GM19328 (cell line): ENCODE measurements around the gene NTN4.
"Not testable (repeated sequence)": the region's sequence is repeated elsewhere in the genome, so short reads cannot be mapped to it uniquely, and the experiment has no call there.

ENCODE experiments used
- ATAC-seq: cut with Tn5 transposase; IDR thresholded peaks from one replicate; pipeline ENCODE4 v1.9.1; 2021; ENCODE audit warnings: mild to moderate bottlenecking, moderate library complexity; ENCODE audit not compliant: unreplicated experiment

The NTN4 gene

GRCh38 chr12:95790033-95790916 lies at the start of gene NTN4:
TSS of gene NTN4 (minus strand) at chr12:95790764. CDS start at chr12:95790309, 455 bp downstream.
- ATAC-seq: no peak

DNA sequence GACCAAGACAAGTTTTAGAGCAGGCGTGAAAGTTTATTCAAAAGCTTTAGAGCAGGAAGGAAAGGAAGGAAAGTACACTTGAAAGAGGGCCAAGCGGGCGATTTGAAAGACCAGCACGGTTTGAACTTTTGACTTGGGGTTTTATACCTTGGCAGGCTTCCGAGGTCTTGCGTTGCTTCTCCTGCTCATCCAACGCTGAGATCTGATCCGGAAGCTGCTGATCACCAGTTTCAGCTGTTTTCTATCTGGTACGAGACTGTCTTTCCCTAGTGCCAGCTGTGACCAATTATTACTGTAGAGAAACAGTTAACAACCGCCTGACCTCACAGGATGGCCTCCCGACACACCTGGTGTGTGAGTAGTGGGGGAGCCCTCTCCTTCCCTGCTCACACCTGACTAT lies 47.6 kb upstream of the NTN4 start:
- no peak for ATAC-seq

DNA sequence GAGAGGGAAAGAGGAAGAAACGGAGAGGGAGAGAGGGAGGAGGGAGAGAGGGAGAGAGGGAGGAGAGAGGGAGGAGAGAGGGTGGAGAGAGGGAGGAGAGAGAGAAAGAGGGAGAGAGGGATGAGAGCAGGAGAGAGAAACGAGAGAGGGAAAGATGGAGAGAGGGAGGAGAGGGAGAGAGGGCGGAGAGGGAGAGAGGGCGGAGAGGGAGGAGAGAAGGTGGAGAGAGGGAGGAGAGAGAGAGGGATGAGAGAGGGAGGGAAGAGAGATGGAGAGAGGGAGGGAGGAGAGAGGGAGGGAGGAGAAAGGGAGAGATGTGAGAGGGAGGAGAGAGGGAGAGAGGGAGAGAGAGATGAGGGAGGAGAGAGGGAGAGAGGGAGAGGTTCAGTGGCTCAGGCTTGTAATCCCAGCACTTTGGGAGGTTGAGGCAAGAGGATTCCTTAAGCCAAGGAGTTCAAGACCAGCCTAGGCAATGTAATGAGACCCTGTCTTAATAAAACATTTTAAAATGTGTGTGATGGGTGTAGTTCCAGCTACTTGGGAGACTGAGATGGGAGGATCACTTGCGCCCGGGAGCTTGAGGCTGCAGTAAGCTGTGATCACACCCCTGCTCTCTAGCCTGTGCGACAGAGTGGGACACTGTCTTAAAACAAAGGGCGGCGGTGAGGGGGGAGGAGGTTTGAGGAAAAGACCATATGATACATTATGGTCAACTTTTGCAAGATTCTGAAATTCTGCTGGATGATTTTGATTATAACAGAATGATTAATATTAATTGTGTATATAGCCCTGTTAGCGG lies 46.9 kb upstream of the NTN4 start:
- ATAC-seq: no peak

GRCh38 chr12:95836630-95837239 lies 46.2 kb upstream of the NTN4 start:
- ATAC-seq: no peak

DNA sequence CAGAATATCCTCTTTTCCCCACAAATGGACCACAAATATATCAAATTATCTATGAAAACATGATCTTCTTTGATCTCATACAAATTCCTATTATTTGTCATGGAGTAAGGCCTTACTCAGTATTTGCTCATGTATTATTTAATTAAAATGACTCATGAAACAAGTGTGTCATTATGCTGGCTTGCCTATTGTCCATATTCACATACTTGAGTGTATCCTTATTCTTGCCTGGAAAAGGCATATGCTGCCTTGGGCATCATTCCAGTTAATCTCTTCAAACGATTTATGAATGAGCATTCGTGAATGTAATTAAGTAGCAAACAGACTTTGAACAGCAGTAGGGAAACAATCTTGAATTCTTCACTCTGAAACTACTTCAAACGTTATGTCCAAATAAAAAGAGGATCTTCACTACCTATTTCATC lies 45.6 kb upstream of the NTN4 start:
- ATAC-seq: no peak

GRCh38 chr12:95834572-95834971 lies 44.0 kb upstream of the NTN4 start:
- no peak for ATAC-seq

DNA sequence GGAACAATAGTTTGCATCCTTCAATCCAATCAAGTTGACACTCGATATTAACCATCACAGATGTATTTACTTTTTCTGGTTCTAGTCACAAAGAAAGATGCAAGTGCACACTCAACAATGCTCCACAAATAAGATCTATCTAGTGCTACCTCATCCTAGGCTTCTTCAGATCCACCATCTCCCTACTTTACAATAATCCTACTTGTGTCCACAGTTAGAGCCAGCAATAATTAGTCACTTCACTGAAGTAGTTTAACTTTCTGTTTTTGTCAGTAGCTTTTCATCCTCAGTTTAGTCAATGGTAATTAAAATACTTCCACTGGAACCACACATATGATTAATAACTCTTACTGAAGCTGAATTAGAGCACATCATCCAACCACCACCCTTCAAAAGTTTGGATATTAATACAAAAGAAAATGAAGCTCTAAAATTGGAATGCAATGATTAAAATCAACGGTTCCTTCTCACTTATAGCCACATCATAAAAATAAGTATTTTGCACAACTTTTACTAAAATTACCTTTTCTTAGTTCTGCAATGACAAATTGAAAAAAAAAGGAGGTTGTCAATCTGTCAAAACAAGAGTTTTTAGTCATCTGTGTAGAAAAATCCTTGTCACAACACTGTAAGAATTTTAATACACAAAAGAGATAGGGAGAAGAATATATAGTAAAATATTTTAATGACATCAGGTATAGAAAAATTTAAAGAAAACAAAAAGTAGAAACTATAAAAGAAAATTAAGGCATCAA lies 39.9 kb upstream of the NTN4 start:
- no peak for ATAC-seq

- no peak for ATAC-seq
Measured at GRCh38 chr12:95829395-95829794, 38.8 kb upstream of the NTN4 start.

- ATAC-seq: no peak
Measured at GRCh38 chr12:95820096-95820703, 29.6 kb upstream of the NTN4 start.

DNA sequence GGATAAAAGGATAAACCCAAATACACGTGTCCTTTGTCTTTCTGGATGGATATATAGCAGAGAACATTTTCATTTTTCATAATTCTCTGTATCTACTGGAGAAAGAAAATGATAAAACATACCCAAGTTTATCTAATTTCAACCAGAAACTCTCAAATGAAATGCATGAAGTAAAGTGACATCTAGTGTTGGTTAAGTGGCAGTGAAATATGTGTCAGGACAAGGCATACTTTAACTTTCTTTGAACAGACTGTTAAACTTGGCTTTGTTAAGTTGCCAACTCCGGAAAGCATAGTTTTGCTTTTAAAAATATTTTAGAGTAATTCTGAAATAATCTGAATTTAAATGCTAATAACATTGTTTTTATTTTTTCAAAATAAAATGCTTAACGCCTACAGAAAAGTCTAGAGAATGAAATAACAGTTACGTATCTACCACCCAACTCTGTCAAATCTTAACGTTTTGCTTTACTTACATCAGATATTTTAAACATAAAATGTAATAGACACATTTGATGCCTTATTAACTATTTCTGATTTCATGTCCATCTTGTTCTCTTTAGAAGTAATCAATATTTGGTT lies 25.2 kb upstream of the NTN4 start:
- no peak for ATAC-seq

- not testable (repeated sequence) for ATAC-seq
Measured at GRCh38 chr12:95812155-95812554, 21.6 kb upstream of the NTN4 start.

GRCh38 chr12:95810411-95810810 lies 19.8 kb upstream of the NTN4 start:
- no peak for ATAC-seq

DNA sequence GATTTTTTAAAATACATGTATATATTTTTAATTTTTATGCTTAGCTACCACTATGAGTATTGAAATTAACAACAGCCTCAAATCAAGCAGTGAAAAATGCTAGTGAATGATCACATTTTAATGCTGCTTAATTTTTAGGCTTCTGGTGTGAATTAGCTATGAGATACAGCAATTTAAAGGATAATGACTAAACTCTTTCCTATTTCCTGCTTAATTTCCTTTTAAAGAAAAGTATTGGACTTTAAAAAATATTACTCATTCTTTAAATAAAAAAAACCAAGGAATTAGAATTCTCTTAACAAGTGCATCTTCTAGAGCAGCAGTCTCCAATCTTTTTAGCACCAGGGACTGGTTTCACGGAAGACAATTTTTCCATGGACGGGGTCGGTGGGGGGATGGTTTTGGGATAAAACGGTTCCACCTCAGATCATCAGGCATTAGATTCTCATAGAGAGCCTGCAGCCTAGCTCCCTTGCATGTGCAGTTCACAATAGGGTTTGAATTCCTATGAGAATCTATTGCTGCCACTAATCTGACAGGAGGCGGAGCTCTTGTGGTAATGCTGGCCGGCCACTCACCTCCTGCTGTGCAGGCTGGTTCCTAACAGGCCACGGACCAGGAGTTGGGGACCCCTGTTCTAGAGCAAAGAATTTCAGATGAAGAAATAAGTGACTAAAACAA lies 18.6 kb upstream of the NTN4 start:
- no peak for ATAC-seq

- no peak for ATAC-seq
Measured at GRCh38 chr12:95808146-95808545, 17.6 kb upstream of the NTN4 start.

DNA sequence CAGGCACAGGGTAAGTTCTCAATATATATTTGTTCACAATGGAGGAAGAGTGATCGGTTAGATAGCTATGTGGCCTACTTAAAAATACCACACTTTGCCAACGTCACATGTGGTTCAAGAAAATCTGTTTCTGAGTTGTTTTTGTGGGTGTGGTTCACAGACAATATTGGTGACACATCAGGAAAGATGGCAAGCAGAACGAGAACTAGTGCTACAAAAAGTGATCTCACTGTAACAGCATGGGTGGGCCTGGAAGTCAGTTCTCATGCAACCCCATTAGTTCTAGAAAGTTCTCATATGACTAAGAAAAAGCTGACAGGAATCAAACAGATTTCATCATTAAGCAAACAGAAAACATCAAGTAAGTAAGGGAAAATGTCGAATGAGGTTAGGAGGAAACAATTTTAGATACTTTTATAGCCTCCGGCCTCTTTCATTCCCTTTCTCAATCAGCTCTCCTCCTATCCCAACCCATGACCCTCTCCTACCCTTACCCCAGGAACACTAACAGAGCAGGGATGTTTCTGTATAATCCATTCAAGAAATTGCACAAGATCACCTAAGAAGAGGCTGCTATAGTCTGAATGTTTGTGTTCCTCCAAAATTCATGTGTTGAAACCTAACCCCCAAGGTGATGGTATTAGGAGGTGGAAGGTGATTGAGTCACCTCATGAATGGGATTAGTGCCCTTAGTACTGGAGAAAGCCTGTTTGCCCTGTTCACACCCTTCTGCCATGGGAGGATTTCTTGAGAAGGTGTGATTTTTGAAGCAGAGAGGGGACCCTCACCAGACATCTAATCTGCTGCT lies 15.5 kb upstream of the NTN4 start:
- ATAC-seq: no peak

- no peak for ATAC-seq
Measured at GRCh38 chr12:95804291-95804690, 13.7 kb upstream of the NTN4 start.

DNA sequence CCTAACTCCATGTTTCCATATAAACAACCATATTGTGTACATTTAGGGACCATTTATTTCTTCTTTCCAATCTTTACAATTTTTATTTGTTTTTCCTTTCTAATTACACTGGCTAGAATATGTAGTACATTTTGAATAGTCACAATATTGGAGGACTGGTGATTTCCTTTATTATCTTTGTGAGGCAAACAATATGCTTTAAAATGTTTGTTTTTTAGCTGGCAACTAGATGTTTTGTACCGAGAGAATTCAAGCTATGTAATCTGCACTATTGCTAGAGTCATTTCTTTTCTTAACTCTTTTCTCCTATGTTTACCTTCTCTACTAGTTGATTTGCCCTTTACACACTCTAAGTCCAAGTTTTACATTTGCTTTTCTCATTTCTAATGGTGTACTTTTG lies 13.3 kb upstream of the NTN4 start:
- ATAC-seq: no peak

GRCh38 chr12:95802482-95803270 lies 12.1 kb upstream of the NTN4 start:
- no peak for ATAC-seq
